Prostate gland (tissue), 2 donors: Measurements from ENCODE around the gene CGREF1. TPM values are rescaled to one million over a fixed set of nuclear protein-coding genes. Genes with fewer than 3 reads are reported as not detected.

Experiments
- DNase-seq: peaks from one replicate; pipeline ENCODE4 v3.0.0-alpha.2; 2019; ENCODE audit warnings: low spot score
- H3K27ac ChIP-seq, 2 donors: fragments of 200-600 bp; sonication (generic); 2 replicates each; pipeline ENCODE4 v1.5.1; 2017 to 2019
- H3K27me3 ChIP-seq: fragments of 200-600 bp; sonication (generic); replicated peaks from 2 replicates; pipeline ENCODE4 v1.5.1; 2019; ENCODE audit not compliant: insufficient read depth
- H3K36me3 ChIP-seq, 2 donors: fragments of 200-600 bp; sonication (generic); 1 replicate in 1 of 2; 2 replicates in 1 of 2; pipeline versions ENCODE4 v1.5.1 to v1.8.1; 2017 to 2019
- H3K4me1 ChIP-seq: fragments of 200-600 bp; sonication (generic); replicated peaks from 2 replicates; pipeline ENCODE4 v1.5.1; 2019
- H3K4me3 ChIP-seq, 2 donors: fragments of 200-600 bp; sonication (generic); 2 replicates each; pipeline ENCODE4 v1.5.1; 2017 to 2019
- H3K9me3 ChIP-seq: fragments of 200-600 bp; sonication (generic); 2 replicates; pipeline ENCODE4 v1.5.1; 2017
- POLR2A ChIP-seq: fragments of 450-650 bp; IDR thresholded peaks from one replicate; pipeline ENCODE4 v1.6.1; 2016; ENCODE audit warnings: antibody characterized with exemption, mild to moderate bottlenecking
- POLR2AphosphoS5 ChIP-seq: sonication (generic); formaldehyde crosslinking; IDR thresholded peaks from one replicate; pipeline ENCODE4 v1.6.1; 2017; ENCODE audit warnings: antibody characterized with exemption
- WGBS: methylation state at CpG from one replicate; pipeline ENCODE4 v1.1.5; 2018; 5-methylcytosine and 5-hydroxymethylcytosine counted together
- intact Hi-C: fragments of 100-400 bp; cut with DNase I; formaldehyde crosslinking; loops from one replicate; pipeline ENCODE4 v1.14.2; 2022
- total RNA-seq, 2 donors: library from RNA; depleted of rRNA; stranded (reverse); fragments of >200 nt; gene quantifications; one replicate each; pipeline ENCODE4 v1.1.0, GENCODE V29; 2016
- TF ChIP-seq, protein P1 (sequence below), 4 experiments: fragments of 200-600 bp in 2 of 4; fragments of 450-650 bp in 2 of 4; sonication (generic) in 2 of 4; IDR thresholded peaks; 1 replicate in 3 of 4; 2 replicates in 1 of 4; pipeline ENCODE4 v1.5.1; 2016 to 2019; ENCODE audit warnings: antibody characterized with exemption in 4 of 4, mild to moderate bottlenecking in 2 of 4, moderate library complexity in 2 of 4

CGREF1 gene
- total RNA-seq, 2 donors from 2014 or later, result 4.9 to 10.7 TPM

DNA sequence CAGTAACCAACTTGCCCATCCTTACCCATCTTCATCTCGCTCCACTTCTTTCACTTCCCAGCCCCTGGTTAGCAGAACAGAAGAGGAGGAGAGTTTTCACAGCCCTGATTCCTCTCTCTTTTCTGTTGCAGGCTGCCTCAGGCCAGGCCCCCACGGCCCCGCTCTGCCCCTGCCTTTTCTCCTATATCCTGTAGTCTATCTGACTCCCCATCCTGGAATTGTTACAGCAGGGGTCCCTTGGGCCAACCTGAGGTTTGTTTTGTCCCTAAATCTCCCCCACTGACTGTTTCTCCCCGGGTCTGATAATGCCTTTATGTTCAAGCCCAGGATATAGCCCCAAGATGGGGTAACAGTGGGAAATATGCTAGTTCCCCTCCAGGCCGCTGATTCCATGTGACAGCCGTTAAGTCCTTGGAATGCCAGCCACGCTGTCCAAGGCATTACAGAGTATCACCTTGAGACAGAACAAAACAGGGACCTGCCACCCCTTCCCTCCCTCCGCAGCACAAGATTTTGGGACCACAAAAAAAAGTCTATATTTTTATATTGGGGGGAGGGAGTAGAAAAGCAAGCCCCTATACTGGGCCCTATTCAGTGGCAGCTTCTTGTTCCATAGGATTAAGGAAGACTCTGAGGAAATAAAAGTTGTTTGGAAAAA, 48.8 kb downstream of the CGREF1 start:
- no peaks in the 10 kb centered on the region for H3K9me3 ChIP-seq
- WGBS, result 81% methylated on average over 8 of the region's 8 CpGs
- TF ChIP-seq POLR2A, result no peak
- TF ChIP-seq POLR2AphosphoS5, result no peak
- TF ChIP-seq, protein P1, sequence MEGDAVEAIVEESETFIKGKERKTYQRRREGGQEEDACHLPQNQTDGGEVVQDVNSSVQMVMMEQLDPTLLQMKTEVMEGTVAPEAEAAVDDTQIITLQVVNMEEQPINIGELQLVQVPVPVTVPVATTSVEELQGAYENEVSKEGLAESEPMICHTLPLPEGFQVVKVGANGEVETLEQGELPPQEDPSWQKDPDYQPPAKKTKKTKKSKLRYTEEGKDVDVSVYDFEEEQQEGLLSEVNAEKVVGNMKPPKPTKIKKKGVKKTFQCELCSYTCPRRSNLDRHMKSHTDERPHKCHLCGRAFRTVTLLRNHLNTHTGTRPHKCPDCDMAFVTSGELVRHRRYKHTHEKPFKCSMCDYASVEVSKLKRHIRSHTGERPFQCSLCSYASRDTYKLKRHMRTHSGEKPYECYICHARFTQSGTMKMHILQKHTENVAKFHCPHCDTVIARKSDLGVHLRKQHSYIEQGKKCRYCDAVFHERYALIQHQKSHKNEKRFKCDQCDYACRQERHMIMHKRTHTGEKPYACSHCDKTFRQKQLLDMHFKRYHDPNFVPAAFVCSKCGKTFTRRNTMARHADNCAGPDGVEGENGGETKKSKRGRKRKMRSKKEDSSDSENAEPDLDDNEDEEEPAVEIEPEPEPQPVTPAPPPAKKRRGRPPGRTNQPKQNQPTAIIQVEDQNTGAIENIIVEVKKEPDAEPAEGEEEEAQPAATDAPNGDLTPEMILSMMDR (IDR thresholded peaks at IDR 0.05), result no peak
- intact Hi-C loops, result loop anchor here (2.0 to 10.0 kb wide), 2 partner anchors 17 to 725 kb away; partner anchors contain the start of genes ADGRF3 and SELENOI
- no peaks in the 10 kb centered on the region for H3K36me3 ChIP-seq
- H3K4me1 ChIP-seq, result no peaks in the 10 kb centered on the region
- no peak for DNase-seq
- H3K27me3 ChIP-seq, result no peaks in the 10 kb centered on the region
- peak overlapping the region in 1 of 2 donors; percentile 71 for H3K4me3 ChIP-seq
- peak overlapping the region in 1 of 2 donors; percentile 93 for H3K27ac ChIP-seq

DNA sequence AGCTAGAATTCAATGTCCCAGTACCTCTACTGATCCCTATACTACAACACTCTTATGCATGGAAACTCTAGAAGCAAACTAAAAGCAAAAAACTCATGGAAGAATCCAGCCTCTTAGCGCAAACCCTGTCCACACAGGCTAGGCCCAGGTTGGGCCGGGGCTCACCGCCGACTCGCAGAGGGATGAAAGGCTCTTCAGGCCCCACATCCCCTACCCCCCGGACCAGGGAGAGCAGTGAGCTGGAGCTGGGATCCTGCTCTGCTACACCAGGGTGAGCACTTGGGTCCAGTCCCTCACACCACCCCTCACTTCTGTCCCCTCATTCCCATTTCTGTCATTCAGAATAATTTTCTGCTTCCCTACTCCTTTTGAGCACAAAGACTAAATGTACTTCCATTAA, 49.5 kb downstream of the CGREF1 start:
- Histone ChIP-seq H3K36me3 (no peaks in the 10 kb centered on the region), H3K27ac (no peak overlapping the region), H3K27me3 (no peaks in the 10 kb centered on the region), H3K4me1 (no peaks in the 10 kb centered on the region), H3K9me3 (no peaks in the 10 kb centered on the region), H3K4me3 (no peak overlapping the region)
- WGBS, result 89% methylated on average over 6 of the region's 6 CpGs
- intact Hi-C loops, result no loop called here
- no peak for DNase-seq
- TF ChIP-seq POLR2A (no peak), POLR2AphosphoS5 (no peak)
- TF ChIP-seq, protein P1 (IDR thresholded peaks at IDR 0.05), result no peak

DNA sequence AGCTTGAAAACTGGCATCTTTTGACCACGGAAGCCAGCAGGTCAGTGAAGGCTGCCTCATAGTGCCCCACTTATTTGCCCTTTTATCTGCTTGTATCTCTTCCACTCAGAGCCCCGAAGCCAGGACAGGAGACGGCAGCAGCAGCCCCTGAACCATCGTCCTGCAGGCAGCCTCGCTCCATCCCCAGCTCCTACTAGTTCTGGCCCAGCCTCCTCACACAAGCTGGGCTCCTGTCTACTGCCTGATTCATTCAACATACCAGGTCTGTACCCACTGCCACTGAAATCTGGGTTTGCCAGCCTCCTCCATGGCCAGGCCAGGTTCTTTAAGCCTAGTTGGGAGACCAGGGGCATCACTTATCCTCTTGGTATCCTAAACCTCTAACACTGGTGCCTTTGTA, 51.5 kb downstream of the CGREF1 start:
- no peak for DNase-seq
- 89% methylated on average over 5 of the region's 5 CpGs for WGBS

DNA sequence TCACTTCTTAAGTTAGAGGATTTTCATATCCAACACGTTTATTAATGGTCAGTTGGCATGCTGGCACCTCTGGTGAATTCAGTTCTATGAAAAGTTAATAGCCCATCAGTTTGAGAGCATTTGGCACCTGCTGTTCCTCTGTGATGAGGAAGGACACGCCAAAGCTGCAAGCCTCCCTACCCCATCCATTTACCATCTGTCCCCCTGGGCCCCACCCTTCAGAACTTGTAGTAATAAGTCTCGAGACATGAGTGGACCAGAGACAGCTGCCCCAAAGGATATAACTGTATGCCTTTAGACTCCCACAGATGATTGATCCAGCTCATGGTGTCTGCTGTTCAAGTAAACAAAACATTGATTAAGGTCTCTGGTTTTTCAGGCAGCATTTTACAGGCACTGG, 53.8 kb downstream of the CGREF1 start:
- Histone ChIP-seq H3K27me3 (no peaks in the 10 kb centered on the region), H3K27ac (no peak overlapping the region), H3K9me3 (no peaks in the 10 kb centered on the region), H3K36me3 (no peaks in the 10 kb centered on the region), H3K4me1 (no peaks in the 10 kb centered on the region), H3K4me3 (no peak overlapping the region)
- no peak for TF ChIP-seq POLR2A
- no peak for TF ChIP-seq POLR2AphosphoS5
- TF ChIP-seq, protein P1 (IDR thresholded peaks at IDR 0.05), result no peak
- DNase-seq, result no peak
- 75% methylated on average over 3 of the region's 3 CpGs for WGBS
- intact Hi-C loops, result no loop called here

More for the DNA sequence above, 51.5 kb downstream of the CGREF1 start:
- Histone ChIP-seq H3K9me3 (no peaks in the 10 kb centered on the region), H3K27me3 (no peaks in the 10 kb centered on the region), H3K4me1 (no peaks in the 10 kb centered on the region), H3K36me3 (no peaks in the 10 kb centered on the region), H3K27ac (no peak overlapping the region), H3K4me3 (no peak overlapping the region)
- TF ChIP-seq, protein P1 (IDR thresholded peaks at IDR 0.05), result no peak
- TF ChIP-seq POLR2A (no peak), POLR2AphosphoS5 (no peak)
- intact Hi-C loops, result no loop called here

DNA sequence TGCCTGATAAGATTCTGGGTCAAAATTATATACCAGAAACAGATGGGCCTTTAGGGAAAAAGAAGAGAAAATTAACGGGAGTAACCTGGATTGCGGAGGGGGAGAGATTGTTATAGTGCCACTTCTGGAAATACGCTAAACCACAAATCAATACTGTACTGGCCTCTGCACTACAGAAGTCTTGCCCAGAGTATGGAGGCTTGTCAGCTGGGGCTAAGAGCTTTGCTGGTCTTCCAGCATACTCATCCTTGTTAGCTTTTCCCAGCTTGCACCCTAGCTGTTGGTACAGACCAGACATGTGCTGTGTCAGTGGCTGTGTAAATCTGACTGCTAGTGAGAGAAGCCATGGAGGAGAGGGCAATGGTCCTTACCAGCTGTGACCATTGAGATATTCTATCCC, 58.6 kb downstream of the CGREF1 start:
- intact Hi-C loops, result no loop called here
- 93% methylated on average over 3 of the region's 3 CpGs for whole genome bisulfite sequencing
- H3K4me1 ChIP-seq, result no peaks in the 10 kb centered on the region
- H3K4me3 ChIP-seq, result no peak overlapping the region
- H3K27ac ChIP-seq, result no peak overlapping the region
- TF ChIP-seq, protein P1 (IDR thresholded peaks at IDR 0.05), result no peak
- H3K36me3 ChIP-seq, result no peaks in the 10 kb centered on the region
- H3K27me3 ChIP-seq, result no peaks in the 10 kb centered on the region
- DNase-seq, result no peak
- no peaks in the 10 kb centered on the region for H3K9me3 ChIP-seq
